Neural cell (in vitro differentiated cells): ENCODE data around the gene MCL1.

Source experiments
- EZH2 ChIP-seq: fragments of 200-600, 300-800 bp; shearing (Covaris generic), sonication (generic); IDR thresholded peaks from 2 replicates; pipeline ENCODE4 v1.6.1; 2014; ENCODE audit warnings: antibody characterized with exemption, low read length, borderline replicate concordance, mild to moderate bottlenecking; ENCODE audit not compliant: insufficient read depth, poor library complexity, severe bottlenecking
- MXI1 ChIP-seq: fragments of 450-650 bp; conservative IDR thresholded peaks from 2 replicates; pipeline ENCODE4 v1.6.1; 2014; ENCODE audit warnings: antibody characterized with exemption, mild to moderate bottlenecking; ENCODE audit not compliant: poor library complexity, severe bottlenecking
- POLR2AphosphoS5 ChIP-seq: IDR thresholded peaks from 2 replicates; pipeline ENCODE4 v1.6.1; 2012
- SMC3 ChIP-seq: fragments of 450-650 bp; conservative IDR thresholded peaks from 2 replicates; pipeline ENCODE4 v1.6.1; 2014; ENCODE audit warnings: antibody characterized with exemption, mild to moderate bottlenecking, moderate library complexity; ENCODE audit not compliant: poor library complexity
- TAF1 ChIP-seq: IDR thresholded peaks from 2 replicates; pipeline ENCODE4 v1.6.1; 2012; ENCODE audit warnings: low read depth
- TF ChIP-seq, protein P1 (sequence below): fragments of 450-650 bp; IDR thresholded peaks from 2 replicates; pipeline ENCODE4 v1.5.1; 2014; ENCODE audit warnings: antibody characterized with exemption, mild to moderate bottlenecking, moderate library complexity; ENCODE audit not compliant: poor library complexity, severe bottlenecking

DNA sequence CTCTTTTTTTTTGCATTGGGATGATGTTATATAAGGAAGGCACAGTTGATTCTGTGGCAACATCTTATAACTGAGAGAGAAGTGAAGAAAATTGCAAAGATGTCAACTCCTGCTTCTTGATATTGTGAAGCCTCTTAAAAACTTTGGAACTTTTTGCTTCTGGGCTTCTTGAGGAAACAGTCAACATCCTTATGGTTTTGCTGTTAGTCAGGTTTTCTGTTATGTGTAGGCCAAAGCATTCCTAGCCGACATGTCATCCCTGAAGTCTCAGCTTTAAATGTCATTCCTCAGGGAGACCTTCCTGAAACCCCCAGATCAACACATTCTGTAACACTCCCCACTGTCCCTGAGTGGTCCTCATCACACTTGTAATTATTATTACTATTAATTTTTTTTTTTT is 51.2 kb downstream of the MCL1 start:
- TF ChIP-seq, protein P1, sequence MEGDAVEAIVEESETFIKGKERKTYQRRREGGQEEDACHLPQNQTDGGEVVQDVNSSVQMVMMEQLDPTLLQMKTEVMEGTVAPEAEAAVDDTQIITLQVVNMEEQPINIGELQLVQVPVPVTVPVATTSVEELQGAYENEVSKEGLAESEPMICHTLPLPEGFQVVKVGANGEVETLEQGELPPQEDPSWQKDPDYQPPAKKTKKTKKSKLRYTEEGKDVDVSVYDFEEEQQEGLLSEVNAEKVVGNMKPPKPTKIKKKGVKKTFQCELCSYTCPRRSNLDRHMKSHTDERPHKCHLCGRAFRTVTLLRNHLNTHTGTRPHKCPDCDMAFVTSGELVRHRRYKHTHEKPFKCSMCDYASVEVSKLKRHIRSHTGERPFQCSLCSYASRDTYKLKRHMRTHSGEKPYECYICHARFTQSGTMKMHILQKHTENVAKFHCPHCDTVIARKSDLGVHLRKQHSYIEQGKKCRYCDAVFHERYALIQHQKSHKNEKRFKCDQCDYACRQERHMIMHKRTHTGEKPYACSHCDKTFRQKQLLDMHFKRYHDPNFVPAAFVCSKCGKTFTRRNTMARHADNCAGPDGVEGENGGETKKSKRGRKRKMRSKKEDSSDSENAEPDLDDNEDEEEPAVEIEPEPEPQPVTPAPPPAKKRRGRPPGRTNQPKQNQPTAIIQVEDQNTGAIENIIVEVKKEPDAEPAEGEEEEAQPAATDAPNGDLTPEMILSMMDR, result no peak
- TF ChIP-seq EZH2 (no peak), MXI1 (no peak), TAF1 (no peak), SMC3 (no peak), POLR2AphosphoS5 (no peak)
